Measurements from ENCODE around the gene OR2AT4.

OR2AT4 gene

GRCh38 chr11:75031771-75032549 lies 64.7 kb downstream of the OR2AT4 start:
- DNase-seq (ENCODE audit: low read depth) = peak; percentile 82

More at GRCh38 chr11:75031771-75032549, 64.7 kb downstream of the OR2AT4 start:
- H3K4me3 ChIP-seq (replicated peaks; ENCODE audit: low read depth, low read length) = no peak overlapping the region
- TF ChIP-seq CTCF (IDR thresholded peaks at IDR 0.05; ENCODE audit: low read length, missing control alignments) = peak; percentile 87

Measured in fibroblast of pulmonary artery (primary cell).